ENCODE measurements around the gene C8G.
A peak's percentile ranks its signal among the peaks of the same experiment; 100 is the strongest.

C8G gene

DNA sequence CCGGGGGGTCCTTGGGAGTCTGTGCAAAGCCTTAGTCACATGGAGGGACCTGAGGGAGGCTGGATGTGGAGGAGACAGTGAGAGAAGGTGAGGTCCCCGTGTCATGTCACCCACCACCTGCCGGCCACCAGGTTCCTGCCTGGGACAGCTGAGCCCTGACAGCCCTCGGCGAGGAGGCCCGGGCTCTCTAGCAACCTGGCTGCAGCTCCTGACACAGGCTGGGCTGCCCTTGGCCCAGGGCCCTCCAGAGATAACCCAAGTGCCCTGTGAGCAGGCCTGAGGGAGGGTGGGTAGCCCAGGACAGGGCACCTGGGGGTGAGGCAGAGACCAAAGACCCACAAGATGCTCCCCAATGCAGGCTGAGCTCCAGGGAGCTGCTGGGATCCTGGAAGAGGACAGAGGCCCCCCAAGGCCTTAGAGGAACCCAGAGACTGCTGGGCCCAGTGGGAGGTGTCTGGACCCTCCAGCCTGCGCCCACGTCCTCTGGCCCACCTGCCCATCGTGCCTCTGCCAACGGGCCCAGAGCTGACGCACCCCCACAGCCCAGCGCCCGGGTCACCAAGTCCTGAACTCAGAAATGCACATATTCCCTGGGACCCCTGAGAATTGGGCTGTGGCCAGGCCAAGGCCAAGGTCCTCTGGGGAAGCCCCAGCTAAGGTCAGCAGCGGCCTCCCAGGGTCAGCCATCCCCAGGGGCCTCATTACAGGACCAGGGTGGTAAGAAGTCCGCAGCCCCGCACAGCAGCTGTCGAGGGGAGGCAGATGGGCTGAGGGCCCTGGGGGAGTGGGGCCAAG, 23.5 kb downstream of the C8G start:
- DNase-seq (ENCODE audit: low read depth in 2 of 2): no peak

GRCh38 chr9:136969150-136969549, 24.1 kb downstream of the C8G start:
- no peak for DNase-seq (ENCODE audit: low read depth in 2 of 2)

DNA sequence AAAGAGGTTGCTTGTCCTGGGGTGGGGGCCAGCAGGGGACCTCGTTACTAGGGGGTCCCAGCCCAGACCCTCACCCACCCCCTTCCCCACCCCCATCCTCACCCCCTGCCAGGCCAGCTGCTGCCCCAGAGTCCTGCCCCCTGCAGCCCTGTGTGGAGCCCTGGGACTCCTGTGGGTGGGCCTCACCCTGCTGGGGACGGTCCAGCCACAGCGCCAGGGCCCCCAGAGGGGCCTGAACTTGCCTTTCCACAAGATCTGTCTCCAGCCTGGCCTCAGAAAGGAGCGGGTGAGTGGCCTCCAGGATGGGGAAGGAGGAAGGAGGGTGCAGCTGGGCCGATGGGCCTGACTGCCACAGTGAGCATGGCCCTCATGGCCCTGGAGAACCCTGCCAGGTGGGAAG, 24.7 kb downstream of the C8G start:
- DNase-seq (ENCODE audit: low read depth in 2 of 2): no peak

DNA sequence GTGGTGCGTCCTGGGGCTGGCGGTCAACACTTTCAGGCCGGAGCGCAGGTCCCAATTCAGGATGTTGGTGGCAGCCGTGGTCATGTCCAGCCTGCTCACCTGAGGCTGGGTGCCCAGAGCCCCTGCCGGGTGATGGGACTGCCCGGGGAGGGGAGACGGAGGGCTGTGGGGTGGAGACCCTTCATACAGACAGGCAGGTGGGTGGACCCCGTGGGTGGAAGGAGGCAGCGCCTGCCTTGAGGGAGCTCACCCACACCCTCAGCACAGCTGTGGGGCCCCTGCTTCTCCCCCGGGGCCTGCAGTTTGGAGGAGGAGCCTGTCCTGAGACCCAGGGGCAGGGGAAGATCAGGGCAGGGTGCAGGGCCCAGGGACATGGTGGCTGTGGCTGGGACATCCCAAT, 25.3 kb downstream of the C8G start:
- no peak for DNase-seq (ENCODE audit: low read depth in 2 of 2)

DNA sequence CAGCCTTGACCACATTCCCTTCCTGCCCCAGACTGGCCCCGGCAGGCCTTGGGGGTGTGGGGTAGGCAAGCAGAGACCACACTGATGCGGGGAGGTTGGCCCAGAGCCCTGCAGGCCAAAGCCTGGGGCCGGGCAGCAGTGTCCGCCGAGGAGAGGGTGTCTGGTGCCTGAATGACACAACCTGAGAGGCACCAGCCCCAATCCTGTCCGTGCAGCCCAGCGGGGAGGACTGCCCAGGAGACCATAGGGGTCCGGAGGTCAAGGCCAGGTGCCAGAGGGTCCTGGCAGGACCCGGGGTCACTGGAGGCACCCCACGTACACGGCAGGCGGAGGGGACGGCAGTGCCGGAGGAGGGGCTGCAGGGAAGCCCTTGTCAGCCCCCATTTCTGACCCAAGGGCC, 26.7 kb downstream of the C8G start:
- no peak for DNase-seq (ENCODE audit: low read depth in 2 of 2)

DNA sequence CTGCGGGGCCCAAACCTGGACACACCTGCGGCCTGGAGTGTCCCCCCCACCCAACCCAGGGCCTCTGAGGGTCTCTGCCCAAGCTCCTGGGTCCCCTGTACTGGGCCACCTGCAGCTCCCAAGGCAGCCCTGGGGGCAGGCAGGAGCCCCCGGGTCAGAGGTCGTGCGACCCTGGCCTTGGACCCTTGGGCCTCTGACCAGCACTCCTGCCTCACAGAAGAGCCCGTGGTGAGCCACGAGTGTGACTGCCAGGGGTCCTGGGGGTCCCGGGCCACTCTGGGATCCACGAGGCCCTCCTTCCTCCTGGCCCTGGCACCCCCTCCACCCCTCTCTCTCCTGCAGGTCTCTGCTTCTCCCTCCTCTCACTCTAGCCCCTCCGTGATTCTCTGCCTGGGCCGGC, 27.3 kb downstream of the C8G start:
- no peak for DNase-seq (ENCODE audit: low read depth in 2 of 2)

- no peak for DNase-seq (ENCODE audit: low read depth in 2 of 2)
These were observed 27.7 kb downstream of the C8G start for GRCh38 chr9:136972743-136973142.

GRCh38 chr9:136973618-136974617, 28.9 kb downstream of the C8G start:
- no peak for DNase-seq (ENCODE audit: low read depth in 2 of 2)

- DNase-seq (ENCODE audit: low read depth in 2 of 2): no peak
These were observed 29.9 kb downstream of the C8G start for GRCh38 chr9:136974817-136975535.

DNA sequence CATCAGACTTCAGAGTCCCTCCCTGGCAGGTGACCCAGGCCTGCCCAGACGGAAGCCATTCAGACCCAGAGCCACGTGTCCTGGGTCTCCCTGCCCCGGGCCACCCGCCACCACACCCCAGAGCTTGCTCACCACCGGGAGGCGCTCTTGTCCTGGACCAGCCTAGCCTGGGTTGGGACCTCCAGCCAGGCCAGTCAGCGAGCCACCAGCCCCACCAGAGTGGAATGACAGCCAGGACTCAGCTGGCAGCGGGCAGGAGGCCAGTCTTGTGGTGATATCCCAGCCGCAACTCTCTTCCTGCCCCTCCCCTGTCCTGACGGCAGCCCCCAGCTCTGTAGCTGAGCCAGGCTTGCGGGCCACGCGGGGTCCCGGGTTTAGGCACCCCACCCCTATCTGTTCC, 30.6 kb downstream of the C8G start:
- peak in 1 of 2 donors; percentile 20 for DNase-seq (ENCODE audit: low read depth in 2 of 2)

GRCh38 chr9:136977223-136977622, 32.2 kb downstream of the C8G start, which contains the start of gene PTGDS:
Gene PTGDS, plus strand, starts transcription at chr9:136977504. Its CDS starts 75 bp downstream, at chr9:136977579.
- DNase-seq (ENCODE audit: low read depth in 2 of 2): no peak

DNA sequence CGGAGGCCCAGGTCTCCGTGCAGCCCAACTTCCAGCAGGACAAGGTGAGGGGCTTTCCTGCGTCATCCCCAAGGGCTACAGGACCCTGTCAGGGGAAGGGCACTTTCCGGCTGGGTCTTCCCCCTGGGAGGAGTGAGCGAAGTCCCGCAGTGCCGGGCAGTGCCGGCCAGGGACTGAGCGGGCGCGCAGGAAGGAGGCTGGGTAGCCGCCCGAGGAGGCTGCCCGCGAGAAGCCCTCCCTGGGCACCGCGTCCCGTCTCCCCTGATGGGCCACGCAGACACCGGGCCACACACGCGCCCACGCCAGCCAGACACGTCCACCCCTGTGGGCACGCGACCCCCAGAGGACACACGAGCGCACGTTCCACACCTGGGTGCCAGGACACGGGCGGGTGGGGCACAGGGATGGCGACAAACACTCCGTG, 32.6 kb downstream of the C8G start:
- DNase-seq (ENCODE audit: low read depth in 2 of 2): no peak

DNA sequence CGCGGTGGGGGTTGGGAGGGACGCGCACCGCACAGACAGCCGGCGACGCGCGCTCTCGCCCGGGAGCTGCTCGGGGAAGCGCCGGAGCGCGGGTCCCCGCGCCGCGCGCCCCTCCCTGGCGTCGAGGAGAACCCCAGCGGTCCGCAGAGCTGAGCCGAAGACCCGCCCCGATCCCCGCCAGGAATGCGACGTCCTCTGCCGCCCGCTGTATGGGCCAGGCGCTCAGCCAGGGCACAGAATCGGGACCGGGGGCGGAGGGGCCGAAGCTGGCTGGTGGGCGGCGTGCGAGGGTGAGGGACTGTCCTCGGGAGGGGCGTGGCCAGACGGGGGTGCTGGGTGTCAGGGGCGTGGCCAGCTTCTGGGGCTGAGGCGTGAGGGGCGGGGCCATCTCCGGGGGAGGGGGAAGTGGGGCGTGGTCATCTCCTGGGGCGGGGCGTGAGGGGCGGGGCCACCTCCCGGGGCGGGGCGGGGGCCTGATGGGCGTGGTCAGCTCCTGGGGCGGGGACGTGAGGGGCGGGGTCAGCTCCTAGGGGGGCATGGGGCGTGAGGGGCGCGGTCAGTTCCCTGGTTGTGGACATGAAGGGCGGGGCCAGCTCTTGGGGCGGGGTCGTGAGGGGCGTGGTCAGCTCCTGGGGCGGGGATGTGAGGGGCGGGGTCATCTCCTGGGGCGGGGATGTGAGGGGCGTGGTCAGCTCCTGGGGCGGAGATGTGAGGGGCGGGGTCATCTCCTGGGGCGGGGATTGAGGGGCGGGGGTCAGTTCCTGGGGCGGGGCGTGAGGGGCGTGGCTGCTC, 33.2 kb downstream of the C8G start:
- peak; percentile 62 to 63 for DNase-seq (ENCODE audit: low read depth in 2 of 2)

DNA sequence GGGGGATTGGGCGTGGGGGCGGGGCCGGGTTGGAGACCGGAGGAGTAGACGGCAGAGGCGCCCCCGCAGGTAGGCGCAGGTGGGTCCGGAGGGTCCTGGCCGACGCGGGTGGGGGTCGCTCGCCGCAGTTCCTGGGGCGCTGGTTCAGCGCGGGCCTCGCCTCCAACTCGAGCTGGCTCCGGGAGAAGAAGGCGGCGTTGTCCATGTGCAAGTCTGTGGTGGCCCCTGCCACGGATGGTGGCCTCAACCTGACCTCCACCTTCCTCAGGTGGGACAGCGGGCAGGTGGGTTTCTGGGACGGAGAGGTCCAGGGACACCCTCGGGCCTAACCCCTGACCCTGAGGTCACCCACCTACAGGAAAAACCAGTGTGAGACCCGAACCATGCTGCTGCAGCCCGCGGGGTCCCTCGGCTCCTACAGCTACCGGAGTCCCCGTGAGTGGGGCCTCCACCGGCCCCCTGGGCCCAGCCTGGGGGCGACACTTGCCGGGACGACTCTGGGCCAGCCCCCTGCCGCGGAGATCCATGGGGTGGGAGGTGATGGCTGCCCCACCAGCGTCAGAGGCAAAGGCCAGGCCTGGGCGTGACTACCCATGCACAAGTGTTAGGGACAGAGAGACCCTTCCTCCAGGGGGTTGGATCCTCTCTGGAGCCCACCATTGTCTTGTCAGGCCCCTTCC, 34.0 kb downstream of the C8G start:
- no peak for DNase-seq (ENCODE audit: low read depth in 2 of 2)

- DNase-seq (ENCODE audit: low read depth in 2 of 2): no peak
These were observed 34.9 kb downstream of the C8G start for GRCh38 chr9:136979769-136980587.

DNA sequence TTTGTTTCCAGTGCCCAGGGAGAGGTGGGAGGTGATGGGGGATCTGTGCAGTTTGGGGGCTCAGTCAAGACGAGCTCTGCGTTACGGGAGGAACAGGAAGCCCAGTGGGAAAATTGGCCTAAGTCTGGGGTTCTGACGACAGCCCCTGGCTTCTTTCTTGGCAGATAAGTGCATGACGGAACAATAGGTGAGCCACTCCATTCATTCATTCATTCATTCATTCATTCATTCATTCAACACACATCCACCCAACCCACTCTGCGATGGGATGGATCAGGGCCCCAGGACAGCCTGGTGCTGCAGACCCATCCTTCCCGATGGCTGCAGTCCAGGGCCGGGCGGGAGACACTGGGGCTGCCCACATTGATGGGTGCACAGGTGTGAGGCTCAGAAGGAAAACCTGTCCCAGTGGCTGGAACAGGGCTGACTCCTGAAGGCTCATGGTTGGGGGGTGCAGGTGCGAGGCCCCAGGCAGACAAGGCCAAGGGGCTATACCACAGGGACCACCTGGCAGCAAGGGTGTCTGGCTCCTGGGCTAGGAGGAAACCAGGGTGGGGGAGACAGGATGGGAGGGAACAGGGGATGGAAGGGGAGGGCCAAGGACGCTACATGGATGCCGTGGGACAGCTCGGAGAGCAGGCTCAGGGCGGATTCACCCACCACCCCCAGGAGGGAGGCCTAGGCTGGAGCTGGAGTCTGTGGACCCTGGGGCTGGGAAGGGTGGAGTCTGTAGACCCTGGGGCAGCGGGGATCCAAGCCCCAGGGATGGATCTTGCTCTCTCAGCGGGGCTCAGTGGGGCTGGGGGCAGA, 35.8 kb downstream of the C8G start:
- DNase-seq (ENCODE audit: low read depth in 2 of 2): no peak

DNA sequence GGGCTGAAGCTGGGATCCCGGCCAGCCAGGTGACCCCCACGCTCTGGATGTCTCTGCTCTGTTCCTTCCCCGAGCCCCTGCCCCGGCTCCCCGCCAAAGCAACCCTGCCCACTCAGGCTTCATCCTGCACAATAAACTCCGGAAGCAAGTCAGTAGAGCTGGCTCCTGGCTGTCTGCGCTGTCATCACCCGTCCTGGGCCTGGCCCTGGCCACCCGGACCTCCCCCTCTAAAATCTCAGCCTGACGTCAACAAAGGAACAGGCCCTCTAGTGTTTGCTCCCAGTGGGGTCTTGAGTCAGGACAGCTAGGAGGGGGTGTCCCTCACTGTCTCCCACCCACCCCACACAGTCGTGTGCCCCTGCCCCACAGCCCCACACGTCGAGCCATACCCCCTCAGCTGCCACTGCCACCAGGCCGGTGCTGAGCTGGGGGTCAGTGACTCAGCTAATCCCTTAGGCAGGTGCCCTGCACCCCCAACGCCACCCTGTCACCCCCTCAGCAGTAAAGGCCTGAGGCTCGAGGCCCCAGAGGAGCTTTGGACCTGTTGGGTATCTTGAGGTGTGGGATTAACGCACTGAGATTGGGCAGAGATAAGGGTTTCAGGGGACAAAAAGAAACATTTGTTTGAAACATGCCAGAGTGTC, 36.7 kb downstream of the C8G start:
- no peak for DNase-seq (ENCODE audit: low read depth in 2 of 2)

Measured in stimulated activated CD4-positive, alpha-beta T cell treated with anti-CD3 and anti-CD28 coated beads, Interleukin-15, amount 100 ng/mL, for 48 hours (primary cell).